Astrocyte (in vitro differentiated cells and primary cell): ENCODE measurements around the gene RNF26.

Experiments used
- CTCF ChIP-seq: IDR thresholded peaks from 2 replicates; pipeline ENCODE4 v1.5.1; 2011; ENCODE audit warnings: low read depth, mild to moderate bottlenecking, inconsistent platforms, low read length, moderate library complexity; ENCODE audit not compliant: insufficient read depth
- EZH2 ChIP-seq: IDR thresholded peaks from 2 replicates; pipeline ENCODE4 v1.6.1; 2012; ENCODE audit warnings: mild to moderate bottlenecking, low read length, inconsistent platforms; ENCODE audit not compliant: insufficient read depth

- TF ChIP-seq CTCF (no peak), EZH2 (no peak)
These were observed 40.9 kb upstream of the RNF26 start for GRCh38 chr11:119293461-119293860.
